ENCODE measurements around the gene KCMF1.
A peak's percentile ranks its signal among the peaks of the same experiment; 100 is the strongest.

The KCMF1 gene

DNA sequence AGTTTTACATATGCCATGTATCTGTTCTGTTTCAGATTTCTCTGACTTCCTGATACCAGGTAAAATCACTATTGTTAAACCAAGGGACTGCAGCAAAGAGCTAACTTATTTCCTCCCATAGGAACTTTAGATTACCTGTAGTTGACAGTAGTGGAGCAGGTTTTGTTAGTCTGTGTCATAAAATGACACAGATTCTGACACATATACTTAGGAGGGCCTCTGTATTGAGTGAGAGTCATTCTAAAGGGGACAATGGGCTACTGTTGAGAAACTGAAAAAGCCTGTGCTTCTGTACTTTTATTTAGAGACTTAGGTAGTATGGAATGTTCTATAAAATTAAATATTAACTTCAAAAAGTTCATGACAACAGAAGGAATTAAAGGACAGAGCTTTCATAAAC, 48.2 kb downstream of the KCMF1 start:
- DNase-seq (ENCODE audit: low spot score): no peak
- no peak for FAIRE-seq

DNA sequence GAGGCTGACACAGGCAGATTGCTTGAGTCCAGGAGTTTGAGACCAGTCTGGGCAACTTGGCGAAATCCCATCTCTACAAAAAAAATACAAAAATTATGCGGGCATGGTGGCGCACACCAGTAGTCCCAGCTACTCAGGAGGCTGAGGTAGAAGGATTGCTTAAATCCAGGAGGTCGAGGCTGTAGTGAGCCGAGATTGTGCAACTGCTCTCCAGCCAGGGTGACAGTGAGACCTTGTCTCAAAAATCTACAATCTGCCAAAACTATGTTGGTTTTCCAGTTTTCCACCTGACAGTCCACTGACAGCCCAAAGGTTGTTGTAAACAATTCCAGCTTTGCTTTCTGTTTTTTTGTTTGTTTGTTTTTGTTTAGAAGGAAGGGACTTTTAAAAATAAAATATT, 51.3 kb downstream of the KCMF1 start:
- DNase-seq (ENCODE audit: low spot score) (no peak), FAIRE-seq (no peak)

DNA sequence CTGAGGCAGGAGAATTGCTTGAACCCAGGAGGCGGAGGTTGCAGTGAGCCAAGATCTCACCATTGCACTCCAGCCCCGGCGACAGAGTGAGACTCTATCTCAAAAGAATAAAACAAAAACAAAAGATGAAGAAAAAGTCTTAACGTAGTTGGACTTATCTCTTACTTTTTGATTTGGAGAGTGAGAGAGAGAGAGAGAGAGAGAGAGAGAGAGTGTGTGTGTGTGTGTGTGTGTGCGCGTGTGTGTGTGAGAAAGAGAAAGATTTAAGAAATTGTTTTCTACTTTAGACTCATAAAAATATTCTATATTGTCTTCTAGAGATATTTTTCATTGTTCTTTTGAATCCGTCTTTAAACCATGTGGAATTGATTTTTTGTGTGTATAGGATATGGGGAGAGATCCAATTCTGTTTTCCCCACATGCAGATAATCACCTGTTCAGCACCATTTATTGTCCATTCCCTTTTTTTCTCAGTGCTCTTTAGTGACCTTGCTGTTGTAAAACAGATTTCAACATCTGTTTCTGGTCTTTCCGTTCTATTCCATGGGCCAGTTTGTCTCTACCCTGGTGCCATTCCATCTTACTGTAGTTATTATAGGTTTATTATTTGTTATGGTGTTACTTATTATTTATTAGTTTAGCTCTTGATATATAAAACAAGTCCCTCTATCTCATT, 53.5 kb downstream of the KCMF1 start:
- no peak for FAIRE-seq
- DNase-seq (ENCODE audit: low spot score): no peak

- DNase-seq (ENCODE audit: low spot score) (no peak), FAIRE-seq (no peak)
These were observed 61.7 kb downstream of the KCMF1 start for GRCh38 chr2:85032621-85033020.

DNA sequence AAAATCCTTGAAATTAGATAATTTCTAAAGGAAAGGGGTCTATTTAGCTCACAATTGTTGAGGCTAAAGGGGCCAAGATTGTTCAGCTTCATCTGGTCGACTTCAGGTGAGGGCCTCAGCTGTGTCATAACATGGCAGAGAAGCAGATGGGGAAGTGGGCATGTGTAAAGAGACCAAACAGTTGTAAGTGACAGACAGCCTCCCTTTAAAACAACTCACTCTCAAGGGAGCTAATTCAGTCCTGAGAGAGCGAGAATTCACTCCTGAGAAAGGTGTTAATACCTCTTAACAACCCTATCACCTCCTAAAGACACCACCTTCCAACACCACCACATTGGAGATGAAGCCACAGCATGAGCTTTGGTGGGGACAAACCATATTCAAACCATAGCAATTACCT, 62.4 kb downstream of the KCMF1 start:
- DNase-seq (ENCODE audit: low spot score) (no peak), FAIRE-seq (no peak)

DNA sequence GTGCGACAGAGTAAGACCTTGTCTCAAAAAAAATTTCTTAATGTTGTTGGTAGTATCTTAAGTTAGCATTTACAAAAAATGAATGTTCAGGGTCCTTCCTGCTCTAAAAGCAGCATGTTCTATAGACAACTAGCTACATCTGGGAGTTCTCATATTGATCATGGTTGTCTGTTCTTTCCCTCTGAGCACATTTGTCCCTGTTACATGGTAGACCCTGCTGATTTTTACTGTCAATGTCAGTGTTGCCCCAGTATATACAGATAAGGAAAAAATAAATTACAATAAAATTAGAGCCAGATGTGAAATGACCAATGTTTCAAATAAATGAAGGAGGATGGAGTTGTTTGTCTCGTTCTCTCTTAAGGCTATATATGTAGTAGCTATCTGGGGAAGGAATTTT, 63.2 kb downstream of the KCMF1 start:
- FAIRE-seq: no peak

DNA sequence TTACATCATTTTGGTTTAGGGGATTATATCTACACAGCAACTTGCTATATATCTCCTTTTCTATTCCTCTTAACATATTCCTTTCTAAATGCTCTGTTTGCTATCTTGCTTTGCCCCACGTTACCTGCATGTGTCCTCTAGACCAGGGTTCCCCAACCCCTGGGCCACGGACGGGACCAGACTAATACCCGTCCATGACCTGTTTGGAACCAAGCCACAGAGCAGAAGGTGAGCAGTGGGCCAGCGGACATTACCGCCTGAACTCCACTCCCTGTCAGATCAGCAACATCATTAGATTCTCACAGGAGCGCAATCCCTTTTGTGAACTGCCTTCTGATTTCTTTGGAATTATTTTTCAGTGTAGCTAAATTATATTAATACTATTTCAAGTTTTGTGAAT, 66.7 kb downstream of the KCMF1 start:
- DNase-seq (ENCODE audit: low spot score) (no peak), FAIRE-seq (no peak)

More for the DNA sequence above, 63.2 kb downstream of the KCMF1 start:
- no peak for DNase-seq (ENCODE audit: low spot score)

DNA sequence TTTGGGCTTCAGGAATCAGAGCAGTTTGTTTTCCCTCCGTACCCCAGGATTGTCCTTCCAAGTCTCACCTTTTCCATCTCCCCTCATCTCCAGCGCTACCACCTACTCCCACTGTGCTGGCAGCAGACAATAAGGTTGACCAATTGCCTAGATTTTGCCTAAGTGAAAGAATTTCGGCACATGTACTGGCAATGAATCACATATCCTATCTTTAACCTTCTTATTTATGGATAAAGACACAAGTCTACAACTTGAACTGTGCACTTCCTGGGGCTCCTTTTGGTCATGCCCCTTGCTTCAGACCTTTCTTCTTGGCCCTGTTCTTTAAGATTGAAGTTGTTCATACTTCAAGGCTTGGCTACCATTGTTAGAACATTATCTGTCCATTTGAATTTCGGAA, 71.4 kb downstream of the KCMF1 start:
- DNase-seq (ENCODE audit: low spot score): no peak
- FAIRE-seq: no peak

- no peak for DNase-seq (ENCODE audit: low spot score)
- FAIRE-seq: no peak
These were observed 77.6 kb downstream of the KCMF1 start for GRCh38 chr2:85048534-85048933.

GRCh38 chr2:85049236-85049635, 78.3 kb downstream of the KCMF1 start:
- no peak for FAIRE-seq
- DNase-seq (ENCODE audit: low spot score): no peak

DNA sequence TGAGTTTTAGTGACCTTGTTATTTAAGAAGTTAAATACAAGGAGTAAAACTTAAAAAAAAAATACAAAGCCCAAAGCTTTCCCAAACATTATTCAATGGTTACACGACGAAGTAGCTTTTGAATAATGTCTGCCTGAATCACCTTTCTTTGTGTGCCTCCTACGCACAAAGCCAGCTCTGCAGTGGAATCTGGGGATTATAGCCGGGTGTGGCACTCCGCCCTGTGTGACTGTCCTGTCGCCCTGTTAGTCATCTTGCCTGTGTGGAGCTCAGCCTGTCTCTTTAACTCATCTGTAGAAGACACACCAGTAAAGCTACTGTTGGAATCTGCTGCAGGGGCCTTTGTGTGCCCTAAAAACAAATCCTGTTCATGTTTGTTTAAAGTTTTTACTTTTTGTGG, 82.8 kb downstream of the KCMF1 start:
- DNase-seq (ENCODE audit: low spot score) (peak; percentile 58), FAIRE-seq (no peak)

DNA sequence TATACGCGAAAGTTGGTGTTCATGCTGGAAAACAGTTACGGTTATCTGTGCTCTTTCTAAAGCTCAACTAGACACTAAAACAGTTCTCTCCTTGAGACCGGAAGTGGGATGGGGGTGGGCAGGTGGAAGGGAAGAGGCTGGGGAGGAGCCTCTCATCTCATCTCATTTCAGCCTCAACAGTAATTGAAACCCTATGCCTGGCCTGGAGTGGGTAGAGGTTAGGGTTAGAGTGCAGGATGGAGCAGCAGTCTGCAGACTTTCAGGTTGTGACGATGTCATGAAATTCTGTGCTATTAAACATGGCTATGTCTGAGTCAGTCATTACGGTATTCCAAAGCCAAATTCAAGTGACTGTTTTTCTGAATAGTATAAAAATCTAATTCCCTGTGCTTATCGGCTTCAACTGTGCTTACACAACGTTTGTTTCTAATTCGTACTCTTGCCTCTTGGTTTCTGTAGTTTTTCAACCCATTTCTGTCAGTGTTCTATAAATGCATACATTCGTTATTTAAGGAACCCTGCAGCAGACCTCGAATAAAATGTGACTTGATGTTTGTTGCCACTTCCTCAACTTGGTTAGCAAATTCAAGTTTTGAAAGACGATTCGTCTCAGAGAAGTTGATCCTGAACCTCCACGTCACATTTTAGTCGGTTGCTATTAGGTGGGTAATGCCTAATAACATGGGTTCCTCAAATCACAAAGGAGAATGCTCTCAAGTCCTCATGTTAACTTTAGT, 86.4 kb downstream of the KCMF1 start:
- FAIRE-seq: no peak

GRCh38 chr2:85061896-85062295, 90.9 kb downstream of the KCMF1 start:
- no peak for FAIRE-seq
- DNase-seq (ENCODE audit: low spot score): no peak

More for the DNA sequence above, 86.4 kb downstream of the KCMF1 start:
- no peak for DNase-seq (ENCODE audit: low spot score)

- no peak for FAIRE-seq
- DNase-seq (ENCODE audit: low spot score): no peak
These were observed 91.6 kb downstream of the KCMF1 start for GRCh38 chr2:85062565-85062964.

GRCh38 chr2:85063981-85064599, 93.1 kb downstream of the KCMF1 start:
- DNase-seq (ENCODE audit: low spot score) (no peak), FAIRE-seq (no peak)

GRCh38 chr2:85064927-85065577, 94.1 kb downstream of the KCMF1 start:
- DNase-seq (ENCODE audit: low spot score): no peak
- no peak for FAIRE-seq

- DNase-seq (ENCODE audit: low spot score) (no peak), FAIRE-seq (no peak)
These were observed 95.2 kb downstream of the KCMF1 start for GRCh38 chr2:85066006-85066740.

GRCh38 chr2:85066874-85067351, 96.0 kb downstream of the KCMF1 start:
- DNase-seq (ENCODE audit: low spot score) (peak; percentile 77), FAIRE-seq (no peak)

GRCh38 chr2:85071096-85071495, 100.1 kb downstream of the KCMF1 start:
- no peak for FAIRE-seq
- no peak for DNase-seq (ENCODE audit: low spot score)

GRCh38 chr2:85073033-85073432, 102.1 kb downstream of the KCMF1 start:
- no peak for FAIRE-seq

GRCh38 chr2:85076618-85077274, 105.8 kb downstream of the KCMF1 start:
- no peak for FAIRE-seq
- DNase-seq (ENCODE audit: low spot score): no peak

More at GRCh38 chr2:85073033-85073432, 102.1 kb downstream of the KCMF1 start:
- DNase-seq (ENCODE audit: low spot score): no peak

All from urothelium cell line (cell line).